Loucy (cell line): ENCODE results near the gene RPP25L.

Experiments used
- CTCF ChIP-seq: fragments of 200-600 bp; sonication (generic); conservative IDR thresholded peaks from 2 replicates; pipeline ENCODE4 v1.5.1; 2014; ENCODE audit warnings: mild to moderate bottlenecking, antibody characterized with exemption, low read length
- EZH2phosphoT487 ChIP-seq: fragments of 200-600 bp; IDR thresholded peaks from 2 replicates; pipeline ENCODE4 v1.6.1; 2018; ENCODE audit warnings: antibody characterized with exemption, mild to moderate bottlenecking, moderate library complexity, borderline replicate concordance

- no peak for TF ChIP-seq CTCF
- TF ChIP-seq EZH2phosphoT487, result no peak
Measured at GRCh38 chr9:34563262-34563661, 48.6 kb downstream of the RPP25L start.
